CD1c-positive myeloid dendritic cell (primary cell): ENCODE data around the gene PRRT1B.
A peak's percentile ranks its signal among the peaks of the same experiment; 100 is the strongest.

Experiments used
- DNase-seq: peaks from one replicate; pipeline ENCODE4 v3.0.0-alpha.2; 2016; ENCODE audit errors: extremely low spot score

Gene PRRT1B

GRCh38 chr9:131596430-131596743 lies 51.1 kb downstream of the PRRT1B start:
- DNase-seq, result no peak

- DNase-seq, result no peak
Observed at GRCh38 chr9:131597246-131597645, 51.9 kb downstream of the PRRT1B start.

- DNase-seq, result peak; percentile 95
Observed at GRCh38 chr9:131598121-131598520, 52.8 kb downstream of the PRRT1B start.

GRCh38 chr9:131601683-131602181 lies 56.4 kb downstream of the PRRT1B start:
- DNase-seq, result no peak

- DNase-seq, result peak; percentile 42
Observed at GRCh38 chr9:131603199-131603598, 57.9 kb downstream of the PRRT1B start.

- DNase-seq, result no peak
Observed at GRCh38 chr9:131603711-131604439, 58.6 kb downstream of the PRRT1B start.

GRCh38 chr9:131605770-131606590 lies 60.7 kb downstream of the PRRT1B start:
- DNase-seq, result no peak

GRCh38 chr9:131606896-131607567 lies 61.7 kb downstream of the PRRT1B start:
- DNase-seq, result no peak

- DNase-seq, result no peak
Observed at GRCh38 chr9:131607591-131607990, 62.3 kb downstream of the PRRT1B start.

- DNase-seq, result no peak
Observed at GRCh38 chr9:131608493-131609037, 63.2 kb downstream of the PRRT1B start.
